GM10266 (cell line): ENCODE results near the gene MED15.

ENCODE experiments used
- DNase-seq: peaks from one replicate; pipeline ENCODE4 v3.0.0; 2012; ENCODE audit errors: extremely low spot score
- CTCF ChIP-seq: IDR thresholded peaks from 2 replicates; pipeline ENCODE4 v1.5.1; 2012; ENCODE audit warnings: mild to moderate bottlenecking, low read depth; ENCODE audit not compliant: control insufficient read depth, insufficient read depth; ENCODE audit errors: missing control alignments

MED15 gene

GRCh38 chr22:20572132-20572802, 64.9 kb downstream of the MED15 start:
- DNase-seq: no peak
- TF ChIP-seq CTCF: no peak

- TF ChIP-seq CTCF: no peak
- DNase-seq: no peak
These were observed 65.9 kb downstream of the MED15 start for GRCh38 chr22:20573176-20573832.

GRCh38 chr22:20573833-20574615, 66.6 kb downstream of the MED15 start:
- no peak for TF ChIP-seq CTCF

GRCh38 chr22:20574920-20575353, 67.5 kb downstream of the MED15 start:
- DNase-seq: no peak

More at GRCh38 chr22:20573833-20574615, 66.6 kb downstream of the MED15 start:
- no peak for DNase-seq

GRCh38 chr22:20575724-20576444, 68.5 kb downstream of the MED15 start:
- DNase-seq: no peak
- TF ChIP-seq CTCF: no peak

More at GRCh38 chr22:20574920-20575353, 67.5 kb downstream of the MED15 start:
- TF ChIP-seq CTCF: no peak

- no peak for DNase-seq
- no peak for TF ChIP-seq CTCF
These were observed 69.0 kb downstream of the MED15 start for GRCh38 chr22:20576445-20576816.
